Karpas-422 (cell line): ENCODE data around the gene DHCR7. TPM values are rescaled to one million over a fixed set of nuclear protein-coding genes. Genes with fewer than 3 reads are reported as not detected.

Experiments
- DNase-seq: peaks from one replicate; pipeline ENCODE4 v3.0.0-alpha.2; 2015
- H2AFZ ChIP-seq: fragments of 200-600 bp; sonication (generic); 2 replicates; pipeline ENCODE4 v1.6.1; 2014; ENCODE audit warnings: antibody characterized with exemption, low read length, mixed read lengths
- H3K27ac ChIP-seq: fragments of 200-600 bp; sonication (generic); 2 replicates; pipeline ENCODE4 v1.5.1; 2014; ENCODE audit warnings: mild to moderate bottlenecking, low read length, moderate library complexity
- H3K27me3 ChIP-seq: fragments of 200-600 bp; sonication (generic); 2 replicates; pipeline ENCODE4 v1.6.1; 2014; ENCODE audit warnings: low read length, mixed read lengths
- H3K36me3 ChIP-seq: fragments of 200-600 bp; sonication (generic); 2 replicates; pipeline ENCODE4 v1.6.1; 2014; ENCODE audit warnings: low read length, mixed read lengths; ENCODE audit not compliant: insufficient read depth
- H3K4me1 ChIP-seq: fragments of 200-600 bp; sonication (generic); 2 replicates; pipeline ENCODE4 v1.6.1; 2014; ENCODE audit warnings: mild to moderate bottlenecking, low read length, mixed read lengths
- H3K4me2 ChIP-seq: fragments of 200-600 bp; sonication (generic); 2 replicates; pipeline ENCODE4 v1.6.1; 2014; ENCODE audit warnings: low read length, low read depth, mild to moderate bottlenecking; ENCODE audit not compliant: poor library complexity, severe bottlenecking
- H3K4me3 ChIP-seq: fragments of 200-600 bp; sonication (generic); 2 replicates; pipeline ENCODE4 v1.5.1; 2014; ENCODE audit warnings: mild to moderate bottlenecking, antibody characterized with exemption, low read length, mixed read lengths
- H3K79me2 ChIP-seq: fragments of 200-600 bp; sonication (generic); 2 replicates; pipeline ENCODE4 v1.6.1; 2014; ENCODE audit warnings: mild to moderate bottlenecking, low read length, mixed read lengths
- H3K9ac ChIP-seq: fragments of 200-600 bp; sonication (generic); 2 replicates; pipeline ENCODE4 v1.6.0; 2014; ENCODE audit warnings: low read length
- H3K9me2 ChIP-seq: fragments of 200-600 bp; sonication (generic), shearing (Covaris generic); replicated peaks from 2 replicates; pipeline ENCODE4 v1.6.0; 2014; ENCODE audit warnings: mild to moderate bottlenecking, low read length, moderate library complexity; ENCODE audit not compliant: insufficient read depth
- H3K9me3 ChIP-seq: fragments of 300-700, 200-600 bp; sonication (generic); 2 replicates; pipeline ENCODE4 v1.6.1; 2014; ENCODE audit warnings: low read length, mixed read lengths
- H4K20me1 ChIP-seq: fragments of 200-600 bp; sonication (generic); 2 replicates; pipeline ENCODE4 v1.6.1; 2014; ENCODE audit warnings: mild to moderate bottlenecking, antibody characterized with exemption, low read length, low read depth; ENCODE audit not compliant: insufficient read depth
- total RNA-seq: library from RNA; depleted of rRNA; stranded (reverse); fragments of >200 nt; shearing (Covaris generic); gene quantifications from 2 replicates; pipeline ENCODE4 v1.2.3, GENCODE V29; 2014; ENCODE audit warnings: low replicate concordance

Gene DHCR7
- total RNA-seq, 1 experiment from 2014 or later, result 65.3 TPM

DNA sequence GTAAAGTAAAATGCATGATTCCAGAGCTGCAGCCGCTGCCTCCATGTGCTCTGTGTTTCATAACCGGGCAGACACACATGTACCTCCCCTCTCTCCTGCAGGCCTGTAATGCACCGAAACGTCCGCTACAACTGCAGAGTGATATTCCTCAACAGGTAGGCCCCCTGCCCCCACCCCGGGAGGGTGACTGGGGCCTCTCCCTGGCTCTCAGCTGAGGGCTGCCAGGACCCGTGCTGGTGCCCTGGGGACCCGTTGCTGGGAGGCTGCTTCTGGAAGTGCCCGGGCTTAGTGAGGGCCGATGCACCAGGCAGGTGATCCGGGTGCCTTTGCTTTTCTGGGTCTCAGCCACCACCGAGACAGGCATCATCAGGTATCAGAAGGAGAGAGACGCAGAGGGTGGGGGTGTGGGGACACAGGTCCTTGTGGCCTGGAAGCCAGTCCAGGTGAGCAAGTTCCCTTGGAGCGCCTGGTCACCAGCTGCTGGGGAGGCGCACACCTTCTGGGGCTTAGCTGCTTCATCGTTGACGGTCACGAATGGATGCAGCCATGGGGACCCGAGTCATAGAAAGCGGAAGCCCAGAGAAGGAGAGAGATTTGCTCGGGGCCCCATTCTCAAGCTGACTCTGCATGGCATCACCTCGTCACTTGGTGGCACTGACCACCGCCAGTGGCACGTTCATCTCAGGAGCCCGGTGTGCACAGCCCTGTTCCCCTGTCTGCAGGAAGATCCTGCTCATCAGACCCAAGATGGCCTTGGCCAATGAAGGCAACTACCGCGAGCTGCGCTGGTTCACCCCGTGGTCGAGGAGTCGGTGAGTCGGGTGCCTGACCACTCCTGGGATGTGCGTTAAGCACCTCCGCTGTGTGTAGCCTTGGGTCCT lies 15.4 kb upstream of the DHCR7 start:
- H3K9ac ChIP-seq, result no peak overlapping the region
- no peaks in the 10 kb centered on the region for H4K20me1 ChIP-seq
- no peak overlapping the region for H3K27ac ChIP-seq

DNA sequence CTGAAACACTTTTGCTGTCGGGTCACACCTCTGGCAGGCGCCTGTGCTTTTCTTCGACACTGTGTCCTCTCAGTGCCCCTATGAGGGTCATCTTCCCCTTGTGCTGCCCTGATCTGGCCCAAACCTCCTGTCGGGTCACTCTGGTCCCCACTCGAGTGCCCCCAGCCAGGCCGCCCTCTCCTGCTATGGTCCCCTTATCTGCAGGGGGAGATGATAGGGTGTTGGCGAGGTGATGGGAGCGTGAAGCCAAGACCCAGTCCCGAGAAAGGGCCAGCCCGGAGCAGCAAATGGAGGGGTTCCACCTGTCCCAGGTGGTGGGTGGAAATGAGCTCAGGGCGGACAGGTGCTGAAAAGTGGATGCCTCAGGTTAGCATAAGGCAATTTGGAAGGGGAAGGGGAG lies 14.5 kb upstream of the DHCR7 start:
- H3K4me1 ChIP-seq, result no peaks in the 10 kb centered on the region
- no peaks in the 10 kb centered on the region for H3K27me3 ChIP-seq
- no peaks in the 10 kb centered on the region for H4K20me1 ChIP-seq
- H3K9me2 ChIP-seq, result no peaks in the 10 kb centered on the region
- no peak overlapping the region for H3K27ac ChIP-seq
- no peak overlapping the region for H3K9ac ChIP-seq
- DNase-seq, result no peak
- H3K79me2 ChIP-seq, result no peaks in the 10 kb centered on the region
- no peak overlapping the region for H3K4me3 ChIP-seq
- H2AFZ ChIP-seq, result no peak overlapping the region
- no peak overlapping the region for H3K4me2 ChIP-seq
- no peaks in the 10 kb centered on the region for H3K9me3 ChIP-seq
- H3K36me3 ChIP-seq, result peaks cover 14% of the 10 kb centered on the region

More for the DNA sequence above, 15.4 kb upstream of the DHCR7 start:
- Histone ChIP-seq H3K9me2 (no peaks in the 10 kb centered on the region), H2AFZ (no peak overlapping the region), H3K4me3 (no peak overlapping the region), H3K79me2 (no peaks in the 10 kb centered on the region), H3K4me2 (no peak overlapping the region), H3K4me1 (no peaks in the 10 kb centered on the region), H3K36me3 (peaks cover 18% of the 10 kb centered on the region), H3K27me3 (no peaks in the 10 kb centered on the region), H3K9me3 (no peaks in the 10 kb centered on the region)
- DNase-seq, result no peak

DNA sequence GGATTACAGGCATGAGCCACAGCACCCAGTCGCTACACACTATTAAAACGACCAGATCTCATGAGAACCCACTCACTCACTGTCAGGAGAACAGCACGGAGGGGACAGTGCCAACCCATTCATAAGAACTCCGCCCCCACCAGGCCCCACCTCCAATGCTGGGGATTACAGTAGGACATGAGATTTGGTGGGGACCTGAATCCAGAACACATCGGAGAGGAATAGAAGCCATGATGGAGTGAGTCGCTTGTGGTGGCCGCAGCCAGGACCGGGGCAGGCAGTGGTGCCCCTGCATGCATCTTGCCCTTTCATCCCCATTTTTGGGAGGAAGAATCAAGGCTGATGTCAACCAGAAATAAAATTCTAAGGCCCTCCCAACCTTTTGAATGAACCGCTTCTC lies 13.5 kb upstream of the DHCR7 start:
- Histone ChIP-seq H3K79me2 (0 out of 2 replicates have a peak, but pooled peaks cover 2% of the 10 kb centered on the region), H3K9ac (no peak overlapping the region), H3K4me1 (no peaks in the 10 kb centered on the region), H3K4me3 (no peak overlapping the region), H2AFZ (no peak overlapping the region), H3K27me3 (no peaks in the 10 kb centered on the region), H3K27ac (no peak overlapping the region), H3K36me3 (peaks cover 17% of the 10 kb centered on the region), H4K20me1 (no peaks in the 10 kb centered on the region), H3K4me2 (no peak overlapping the region), H3K9me2 (no peaks in the 10 kb centered on the region), H3K9me3 (no peaks in the 10 kb centered on the region)
- no peak for DNase-seq

DNA sequence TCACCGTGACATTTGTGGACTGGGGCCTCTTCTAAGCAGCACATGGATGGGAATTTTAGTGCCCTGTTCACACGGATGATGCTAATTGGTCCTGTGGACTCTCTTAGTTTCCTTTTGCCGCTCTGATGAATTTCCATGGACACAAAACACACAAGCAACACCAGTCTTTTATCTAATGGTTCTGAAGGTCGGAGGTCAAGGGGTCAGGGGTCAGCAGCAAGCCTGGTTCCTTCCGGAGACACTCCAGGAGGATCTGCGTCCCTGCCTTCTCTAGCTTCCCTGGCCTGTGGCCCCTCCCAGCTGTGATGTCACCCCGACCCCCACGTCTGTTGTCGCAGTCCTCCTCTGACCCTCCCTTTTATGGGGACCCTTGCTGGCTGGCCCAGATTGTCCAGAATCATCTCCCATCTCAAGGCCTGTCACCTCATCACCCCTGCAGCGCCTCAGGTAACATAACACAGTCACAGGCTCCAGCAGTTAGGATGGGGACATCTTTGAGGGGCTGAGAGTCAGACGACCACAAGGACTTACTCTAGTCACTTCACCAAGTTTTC lies 11.7 kb upstream of the DHCR7 start:
- Histone ChIP-seq H3K27ac (no peak overlapping the region), H4K20me1 (peaks cover 11% of the 10 kb centered on the region; the same call in 1 of the 2 replicates), H3K9me2 (no peaks in the 10 kb centered on the region), H3K4me1 (no peaks in the 10 kb centered on the region), H3K4me2 (no peak overlapping the region), H2AFZ (no peak overlapping the region), H3K9me3 (no peaks in the 10 kb centered on the region), H3K4me3 (no peak overlapping the region), H3K9ac (no peak overlapping the region), H3K36me3 (peaks cover 26% of the 10 kb centered on the region), H3K27me3 (no peaks in the 10 kb centered on the region), H3K79me2 (peaks cover 17% of the 10 kb centered on the region)
- DNase-seq, result no peak

DNA sequence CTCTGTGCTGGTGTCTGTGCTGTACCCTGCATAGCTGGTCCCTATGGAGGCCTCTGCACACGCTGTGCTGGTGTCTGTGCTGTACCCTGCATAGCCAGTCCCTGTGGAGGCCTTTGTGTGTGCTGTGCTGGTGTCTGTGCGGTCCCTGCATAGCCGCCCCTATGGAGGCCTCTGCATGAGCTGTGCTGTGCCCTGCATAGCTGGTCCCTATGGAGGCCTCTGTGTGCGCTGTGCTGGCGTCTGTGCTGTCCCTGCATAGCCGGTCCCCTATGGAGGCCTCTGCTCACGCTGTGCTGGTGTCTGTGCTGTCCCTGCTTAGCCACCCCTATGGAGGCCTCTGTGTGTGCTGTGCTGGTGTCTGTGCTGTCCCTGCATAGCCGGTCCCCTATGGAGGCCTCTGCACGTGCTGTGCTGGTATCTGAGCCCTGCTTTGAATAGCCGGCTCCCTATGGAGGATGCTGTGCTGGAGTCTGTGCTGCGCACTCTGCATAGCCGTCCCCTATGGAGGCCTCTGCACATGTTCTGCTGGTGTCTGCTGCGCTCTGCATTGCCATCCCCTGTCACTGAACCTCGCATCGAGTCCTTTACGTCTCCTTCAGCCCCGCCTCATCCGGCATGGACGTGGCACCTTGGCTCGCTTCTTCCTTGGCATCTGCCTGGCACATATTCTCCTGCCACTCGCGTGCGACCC lies 11.0 kb upstream of the DHCR7 start:
- H2AFZ ChIP-seq, result no peak overlapping the region
- no peak overlapping the region for H3K4me2 ChIP-seq
- no peak overlapping the region for H3K4me3 ChIP-seq
- no peaks in the 10 kb centered on the region for H3K9me2 ChIP-seq
- H3K4me1 ChIP-seq, result peaks cover 6% of the 10 kb centered on the region
- DNase-seq, result no peak
- peaks cover 17% of the 10 kb centered on the region; the same call in 1 of the 2 replicates for H4K20me1 ChIP-seq
- H3K27me3 ChIP-seq, result no peaks in the 10 kb centered on the region
- peaks cover 28% of the 10 kb centered on the region for H3K36me3 ChIP-seq
- no peak overlapping the region for H3K9ac ChIP-seq
- peaks cover 23% of the 10 kb centered on the region for H3K79me2 ChIP-seq
- no peaks in the 10 kb centered on the region for H3K9me3 ChIP-seq
- no peak overlapping the region for H3K27ac ChIP-seq

DNA sequence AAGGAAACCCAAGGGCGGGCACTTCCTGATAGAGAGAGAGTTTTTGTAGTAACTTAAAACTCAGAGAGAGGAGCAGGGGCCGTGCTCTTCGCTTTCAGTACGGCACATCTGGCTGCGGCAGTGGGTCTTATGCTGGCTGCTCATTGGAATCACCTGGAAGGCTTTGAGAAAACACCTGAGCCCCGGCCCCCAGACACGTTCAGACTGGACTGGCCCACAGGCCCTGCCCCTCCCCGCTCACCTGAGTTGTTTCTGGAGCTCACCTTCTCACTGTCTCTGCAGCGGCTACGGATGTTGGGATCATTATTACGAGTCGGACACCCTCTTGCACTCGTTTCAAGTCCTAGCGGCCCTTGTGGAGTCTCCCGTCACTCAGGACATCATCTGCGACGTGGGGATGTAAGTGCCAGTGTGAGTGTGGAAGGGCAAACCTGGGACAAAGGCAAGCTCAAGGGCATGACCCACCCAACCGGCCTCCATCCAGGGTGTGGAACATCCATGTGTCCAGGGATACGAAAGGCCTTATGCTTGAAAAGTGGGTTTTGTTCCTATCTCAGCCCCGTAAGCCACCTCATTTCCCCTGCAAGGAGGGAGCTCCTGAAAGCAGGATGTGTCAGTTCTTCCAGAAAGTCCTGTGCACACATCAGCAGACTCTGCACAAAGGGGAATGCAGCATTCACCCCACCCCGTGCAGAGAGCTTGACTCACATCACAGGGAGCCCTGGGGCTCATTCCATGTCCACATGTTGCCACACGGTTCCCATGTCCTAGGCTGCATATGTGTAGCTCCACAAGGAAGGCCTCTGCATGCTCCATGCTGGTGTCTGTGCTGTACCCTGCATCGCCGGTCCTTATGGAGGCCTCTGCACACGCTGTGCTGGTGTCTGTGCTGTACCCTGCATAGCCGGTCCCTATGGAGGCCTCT lies 10.2 kb upstream of the DHCR7 start:
- Histone ChIP-seq H3K79me2 (peaks cover 31% of the 10 kb centered on the region), H3K4me1 (peaks cover 10% of the 10 kb centered on the region), H2AFZ (no peak overlapping the region), H3K27me3 (no peaks in the 10 kb centered on the region), H3K4me3 (no peak overlapping the region), H3K9ac (no peak overlapping the region), H3K9me2 (no peaks in the 10 kb centered on the region), H3K36me3 (peaks cover 28% of the 10 kb centered on the region), H3K4me2 (no peak overlapping the region), H3K9me3 (no peaks in the 10 kb centered on the region), H4K20me1 (peaks cover 18% of the 10 kb centered on the region; the same call in 1 of the 2 replicates), H3K27ac (no peak overlapping the region)
- no peak for DNase-seq

DNA sequence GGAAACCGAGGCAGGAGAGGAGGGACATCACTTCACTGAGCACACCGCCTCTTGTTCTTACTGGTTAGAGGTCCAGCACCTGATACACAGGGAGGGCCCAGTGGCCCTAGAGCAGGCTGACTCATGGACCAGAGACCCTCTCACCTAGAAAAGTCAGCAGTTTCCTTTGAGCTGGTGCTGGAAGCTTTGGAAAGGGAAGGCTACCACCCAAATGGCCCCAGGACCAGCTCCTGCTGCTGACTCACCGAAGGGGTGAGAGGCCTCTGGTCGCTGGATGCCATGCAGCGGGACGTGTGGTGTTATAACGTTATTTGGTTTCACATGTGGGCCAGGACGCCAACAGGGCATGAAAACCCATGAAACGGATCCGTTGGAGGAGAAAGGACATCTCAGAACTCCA lies 8.6 kb upstream of the DHCR7 start:
- peaks cover 18% of the 10 kb centered on the region; the same call in 1 of the 2 replicates for H4K20me1 ChIP-seq
- H3K4me2 ChIP-seq, result no peak overlapping the region
- peaks cover 20% of the 10 kb centered on the region for H3K4me1 ChIP-seq
- no peak overlapping the region for H3K9ac ChIP-seq
- H3K9me2 ChIP-seq, result no peaks in the 10 kb centered on the region
- no peak overlapping the region for H3K4me3 ChIP-seq
- no peak for DNase-seq
- H3K79me2 ChIP-seq, result peaks cover 35% of the 10 kb centered on the region
- peaks cover 28% of the 10 kb centered on the region for H3K36me3 ChIP-seq
- no peaks in the 10 kb centered on the region for H3K9me3 ChIP-seq
- H2AFZ ChIP-seq, result no peak overlapping the region
- H3K27me3 ChIP-seq, result no peaks in the 10 kb centered on the region
- H3K27ac ChIP-seq, result no peak overlapping the region
